Measurements from ENCODE around the gene EARS2. TPM values are rescaled to one million over a fixed set of nuclear protein-coding genes. Genes with fewer than 3 reads are reported as not detected.

Gene EARS2
- total and polyA plus RNA-seq, 2 of the 8 experiments (the other 6 are each of a cell fraction or from before 2014, with no cell fraction given), result 47.8 to 111 TPM

- no peak overlapping the region for H2BK20ac ChIP-seq (ENCODE audit: low read length)
- 97% methylated on average over 8 of the region's 8 CpGs; no CpG with 5 or more reads in 1 of the 2 experiments for WGBS, 2 experiments (ENCODE audit: extremely low coverage in 1 of 2, insufficient coverage in 1 of 2, insufficient read length in 1 of 2, insufficient replicate concordance in 2 of 2, low coverage in 1 of 2, low lambda C conversion rate in 2 of 2, missing lambda C conversion rate in 1 of 2)
- H3K4me1 ChIP-seq (replicated peaks in 1 of 4; ENCODE audit: control insufficient read depth in 3 of 4, insufficient read depth in 4 of 4, low read length in 3 of 4), result no peaks in the 10 kb centered on the region
- no peaks in the 10 kb centered on the region for H3K9me3 ChIP-seq (ENCODE audit: insufficient read depth in 2 of 2, low read depth in 1 of 2, low read length in 1 of 2)
- no peak overlapping the region for H3K4me3 ChIP-seq (ENCODE audit: extremely low read depth in 1 of 4, insufficient read depth in 2 of 4, low read depth in 3 of 4, low read length in 4 of 4)
- FAIRE-seq, result no peak
- H2BK15ac ChIP-seq (ENCODE audit: low read length), result no peak overlapping the region
- H3K56ac ChIP-seq (replicated peaks; ENCODE audit: insufficient read length, low read depth, low read length), result no peak overlapping the region
- no peak overlapping the region for H4K5ac ChIP-seq (ENCODE audit: insufficient read length, low read depth, low read length)
- H3K27me3 ChIP-seq (replicated peaks in 1 of 4; ENCODE audit: control insufficient read depth in 3 of 4, extremely low read depth in 1 of 4, insufficient read depth in 3 of 4, low read length in 3 of 4), result no peaks in the 10 kb centered on the region
- H4K20me1 ChIP-seq (replicated peaks in 1 of 2; ENCODE audit: control insufficient read depth in 1 of 2, insufficient read depth in 2 of 2, low read length in 2 of 2), result peaks cover 0 to 3% of the 10 kb centered on the region in 2 experiments
- H3K9ac ChIP-seq (replicated peaks in 1 of 4; ENCODE audit: extremely low read depth in 1 of 4, low read depth in 3 of 4, low read length in 3 of 4), result no peak overlapping the region
- H2BK12ac ChIP-seq (ENCODE audit: low read depth, low read length), result no peak overlapping the region
- ChIA-PET POLR2A (ENCODE audit: partially characterized antibody) (interaction anchor here (1.9 to 6.8 kb wide), 2 partner anchors 8 to 10 kb away, joined by 8 to 38 read pairs; partner anchors contain the start of genes EARS2 and UBFD1), CTCF (ENCODE audit: partially characterized antibody) (no interaction called here)
- H4K91ac ChIP-seq (replicated peaks; ENCODE audit: insufficient read length, low read length), result no peak overlapping the region
- H3K79me1 ChIP-seq (ENCODE audit: low read depth, low read length), result no peaks in the 10 kb centered on the region
- no peak overlapping the region for H3K4ac ChIP-seq (replicated peaks; ENCODE audit: insufficient read length, low read depth, low read length)
- H3K14ac ChIP-seq (ENCODE audit: insufficient read length), result no peak overlapping the region
- TF ChIP-seq GABPA (IDR thresholded peaks at IDR 0.05; ENCODE audit: borderline replicate concordance, insufficient read depth, low read length) (no peak), RXRA (IDR thresholded peaks at IDR 0.05; ENCODE audit: insufficient read depth, low read depth, low read length) (no peak), CBX5 (IDR thresholded peaks at IDR 0.05; ENCODE audit: low read depth, low read length) (no peak), ZNF274 (IDR thresholded peaks at IDR 0.05; ENCODE audit: borderline replicate concordance, extremely low read depth, low read length) (no peak), JUND (IDR thresholded peaks at IDR 0.05; ENCODE audit: low read length) (no peak), FOSL1 (IDR thresholded peaks at IDR 0.05; ENCODE audit: insufficient read depth, low read depth, low read length) (no peak)
- no peaks in the 10 kb centered on the region for H3K23me2 ChIP-seq (ENCODE audit: low read depth, low read length)
- H3K23ac ChIP-seq (ENCODE audit: insufficient read length), result no peak overlapping the region
- no peak for DNase-seq (ENCODE audit: low read depth in 1 of 2, low spot score in 2 of 2)
- no peak overlapping the region for H3K4me2 ChIP-seq (ENCODE audit: insufficient read depth in 1 of 2, low read depth in 2 of 2, low read length in 2 of 2)
- no peak overlapping the region for H2BK5ac ChIP-seq (ENCODE audit: low read depth, low read length)
- H4K8ac ChIP-seq (ENCODE audit: extremely low read depth, insufficient read depth, low read length), result no peak overlapping the region
- no peaks in the 10 kb centered on the region for H3K79me2 ChIP-seq (ENCODE audit: control insufficient read depth in 1 of 2, insufficient read depth in 2 of 2, low read length in 2 of 2)
- no peak overlapping the region for H2BK120ac ChIP-seq (replicated peaks; ENCODE audit: low read depth, low read length)
- no peak overlapping the region for H3K18ac ChIP-seq (ENCODE audit: extremely low read depth, low read length)
- H3K27ac ChIP-seq (ENCODE audit: low read depth, low read length), result no peak overlapping the region
- H3K36me3 ChIP-seq (ENCODE audit: control insufficient read depth in 2 of 4, insufficient read depth in 4 of 4, low read length in 3 of 4), result peaks cover 42 to 87% (median 70%) of the 10 kb centered on the region in 4 experiments
- H2AK5ac ChIP-seq (ENCODE audit: low read depth, low read length), result no peak overlapping the region
- H2AFZ ChIP-seq (ENCODE audit: low read length), result no peak overlapping the region
These were observed 9.6 kb upstream of the EARS2 start for GRCh38 chr16:23566724-23567123.
